Suprapubic skin (tissue), 4 donors: ENCODE data around the gene MTARC2.

Source experiments
- CTCF ChIP-seq, 2 donors: fragments of 200-600 bp in 1 of 2; fragments of 450-650 bp in 1 of 2; sonication (generic) in 1 of 2; IDR thresholded peaks; one replicate each; pipeline ENCODE4 v1.5.1; 2016 to 2019; ENCODE audit warnings: antibody characterized with exemption in 2 of 2, mild to moderate bottlenecking in 1 of 2, moderate library complexity in 1 of 2
- POLR2A ChIP-seq, 2 donors: fragments of 450-650 bp; IDR thresholded peaks; one replicate each; pipeline ENCODE4 v1.6.1; 2017; ENCODE audit warnings: antibody characterized with exemption in 2 of 2, mild to moderate bottlenecking in 2 of 2, moderate library complexity in 2 of 2
- POLR2AphosphoS5 ChIP-seq, 3 donors: sonication (generic); formaldehyde crosslinking; IDR thresholded peaks; one replicate each; pipeline ENCODE4 v1.6.1; 2017; ENCODE audit warnings: antibody characterized with exemption in 3 of 3

DNA sequence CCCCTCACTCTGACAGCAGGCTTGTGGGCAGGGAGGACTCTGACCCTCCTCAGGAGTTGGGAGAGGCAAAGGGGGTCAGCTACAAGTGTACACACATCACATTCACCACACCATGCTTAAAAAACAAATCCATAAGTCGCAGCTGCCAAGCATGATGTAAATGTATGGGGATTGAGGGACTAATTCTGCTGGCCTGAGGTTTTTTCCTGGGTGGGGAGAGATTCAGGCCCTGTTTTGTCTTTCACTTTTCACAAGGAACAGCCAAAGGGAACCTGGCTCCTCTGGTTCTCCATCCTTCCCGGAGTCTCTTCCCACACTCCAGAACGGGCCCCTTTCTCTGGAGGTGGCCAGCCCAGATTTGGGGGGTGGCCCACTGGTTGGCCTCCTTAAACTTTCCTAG, 1.3 kb upstream of the MTARC2 start:
- TF ChIP-seq POLR2A (IDR thresholded peaks at IDR 0.05) (no peak), CTCF (IDR thresholded peaks at IDR 0.05) (no peak), POLR2AphosphoS5 (IDR thresholded peaks at IDR 0.05) (no peak)
